Measurements from ENCODE around the gene SERGEF.

DNA sequence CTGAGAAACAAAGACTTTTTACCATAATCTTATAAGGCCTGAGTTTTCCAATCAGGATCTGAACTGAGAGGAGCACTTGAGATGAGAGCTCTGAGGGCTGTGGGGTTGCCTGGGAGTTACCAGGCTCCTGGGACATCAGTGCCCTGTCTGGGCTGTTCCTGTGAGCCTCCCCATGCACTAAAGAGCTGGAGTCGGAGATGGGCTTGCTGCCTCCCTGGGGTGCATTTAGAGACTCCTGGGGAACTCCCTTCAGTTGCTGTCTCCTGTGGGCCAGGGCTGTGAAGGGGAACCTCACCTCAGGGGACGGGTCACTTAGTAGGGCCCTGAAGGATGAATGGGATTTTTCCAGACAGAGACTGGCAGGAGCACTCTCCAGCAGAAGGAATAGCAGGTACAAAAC lies 244.9 kb downstream of the SERGEF start:
- TF ChIP-seq CTCF (IDR thresholded peaks at IDR 0.05 in 4 of 5, conservative IDR thresholded peaks at IDR 0.05 in 1 of 5) (no peak), POLR2A (IDR thresholded peaks at IDR 0.05) (no peak)
